H9 (cell line): ENCODE data around the gene AFDN. TPM values are rescaled to one million over a fixed set of nuclear protein-coding genes. Genes with fewer than 3 reads are reported as not detected.

Experiments used
- DNase-seq: peaks from one replicate; pipeline ENCODE4 v3.0.0-alpha.2; 2017
- H2AFZ ChIP-seq: one replicate; pipeline ENCODE4 v1.6.1; 2013; ENCODE audit warnings: mild to moderate bottlenecking, low read length, control low read depth, moderate library complexity
- H2AK5ac ChIP-seq: 2 replicates; pipeline ENCODE4 v1.6.1; 2013; ENCODE audit warnings: low read length, control low read depth, mixed read lengths; ENCODE audit not compliant: insufficient read length
- H2BK120ac ChIP-seq: one replicate; pipeline ENCODE4 v1.6.1; 2013; ENCODE audit warnings: low read depth, mild to moderate bottlenecking, low read length, control low read depth, inconsistent platforms; ENCODE audit not compliant: poor library complexity, severe bottlenecking
- H2BK12ac ChIP-seq: 2 replicates; pipeline ENCODE4 v1.6.1; 2013; ENCODE audit warnings: low read length, control low read depth, mixed read lengths, low read depth; ENCODE audit not compliant: insufficient read length
- H2BK15ac ChIP-seq: 2 replicates; pipeline ENCODE4 v1.6.1; 2013; ENCODE audit warnings: low read depth, low read length, control low read depth
- H2BK20ac ChIP-seq: one replicate; pipeline ENCODE4 v1.6.1; 2013; ENCODE audit warnings: low read depth, mild to moderate bottlenecking, low read length, control low read depth, inconsistent platforms; ENCODE audit not compliant: poor library complexity, severe bottlenecking
- H2BK5ac ChIP-seq: 2 replicates; pipeline ENCODE4 v1.6.1; 2013; ENCODE audit warnings: low read length, control low read depth, mixed read lengths; ENCODE audit not compliant: insufficient read length
- H3K14ac ChIP-seq: 2 replicates; pipeline ENCODE4 v1.6.1; 2013; ENCODE audit warnings: low read length, control low read depth; ENCODE audit not compliant: insufficient read depth
- H3K18ac ChIP-seq: 2 replicates; pipeline ENCODE4 v1.6.1; 2013; ENCODE audit warnings: low read depth, mild to moderate bottlenecking, mixed read lengths, low read length, control low read depth; ENCODE audit not compliant: insufficient read length
- H3K23ac ChIP-seq: 2 replicates; pipeline ENCODE4 v1.6.1; 2013; ENCODE audit warnings: low read length, control low read depth, mixed read lengths, low read depth; ENCODE audit not compliant: insufficient read length
- H3K23me2 ChIP-seq: 2 replicates; pipeline ENCODE4 v1.6.1; 2013; ENCODE audit warnings: low read depth, mild to moderate bottlenecking, mixed read lengths, low read length, control low read depth; ENCODE audit not compliant: insufficient read length, poor library complexity, severe bottlenecking
- H3K27ac ChIP-seq: 2 replicates; pipeline ENCODE4 v1.5.1; 2013; ENCODE audit warnings: low read length, control low read depth, mixed read lengths, low read depth; ENCODE audit not compliant: insufficient read length
- H3K27me3 ChIP-seq: 2 replicates; pipeline ENCODE4 v1.6.1; 2013; ENCODE audit warnings: low read length, control low read depth, inconsistent platforms; ENCODE audit not compliant: insufficient read depth
- H3K4ac ChIP-seq: 2 replicates; pipeline ENCODE4 v1.6.1; 2013; ENCODE audit warnings: low read depth, mild to moderate bottlenecking, control low read depth, inconsistent platforms, low read length, moderate library complexity
- H3K4me1 ChIP-seq: 2 replicates; pipeline ENCODE4 v1.6.1; 2013; ENCODE audit warnings: low read length, control low read depth, inconsistent platforms; ENCODE audit not compliant: insufficient read depth
- H3K4me2 ChIP-seq: 2 replicates; pipeline ENCODE4 v1.6.1; 2013; ENCODE audit warnings: low read length, control low read depth, mixed read lengths; ENCODE audit not compliant: insufficient read length, insufficient read depth
- H3K56ac ChIP-seq: 2 replicates; pipeline ENCODE4 v1.6.1; 2013; ENCODE audit warnings: low read depth, mild to moderate bottlenecking, mixed read lengths, low read length, control low read depth; ENCODE audit not compliant: insufficient read length
- H3K79me1 ChIP-seq: 2 replicates; pipeline ENCODE4 v1.6.1; 2013; ENCODE audit warnings: low read depth, mild to moderate bottlenecking, moderate library complexity, low read length, control low read depth, inconsistent platforms; ENCODE audit not compliant: insufficient read depth, poor library complexity, severe bottlenecking
- H3K79me2 ChIP-seq: 2 replicates; pipeline ENCODE4 v1.6.1; 2013; ENCODE audit warnings: low read length, control low read depth, inconsistent platforms; ENCODE audit not compliant: insufficient read depth
- H3K9ac ChIP-seq: 2 replicates; pipeline ENCODE4 v1.6.1; 2013; ENCODE audit warnings: low read length, control low read depth, mixed read lengths; ENCODE audit not compliant: insufficient read length; ENCODE audit errors: extremely low read depth
- H3K9me3 ChIP-seq: one replicate; pipeline ENCODE4 v1.6.1; 2013; ENCODE audit warnings: low read depth, low read length, inconsistent platforms; ENCODE audit not compliant: control insufficient read depth
- H3T11ph ChIP-seq: one replicate; pipeline ENCODE4 v1.6.1; 2013; ENCODE audit warnings: mild to moderate bottlenecking, low read length, control low read depth, inconsistent platforms
- H4K20me1 ChIP-seq: one replicate; pipeline ENCODE4 v1.6.1; 2013; ENCODE audit not compliant: control insufficient read depth, insufficient read length, insufficient read depth
- H4K5ac ChIP-seq: 2 replicates; pipeline ENCODE4 v1.6.1; 2013; ENCODE audit warnings: low read depth, mild to moderate bottlenecking, mixed read lengths, low read length, control low read depth; ENCODE audit not compliant: insufficient read length
- H4K8ac ChIP-seq: replicated peaks from 2 replicates; pipeline ENCODE4 v1.6.1; 2013; ENCODE audit warnings: low read length, control low read depth, mixed read lengths, low read depth; ENCODE audit not compliant: insufficient read length
- H4K91ac ChIP-seq: 2 replicates; pipeline ENCODE4 v1.6.1; 2013; ENCODE audit warnings: low read depth, mild to moderate bottlenecking, moderate library complexity, mixed read lengths, low read length, control low read depth; ENCODE audit not compliant: insufficient read length
- H3K27ac Mint-ChIP-seq, 3 experiments: 2 replicates in 2 of 3; 3 replicates in 1 of 3; pipeline ENCODE4 v1.8.0; 2020 to 2021; ENCODE audit warnings: mixed read lengths in 3 of 3, mild to moderate bottlenecking in 1 of 3, moderate library complexity in 1 of 3
- H3K27me3 Mint-ChIP-seq: 2 replicates; pipeline ENCODE4 v1.8.0; 2021; ENCODE audit warnings: low read depth, mild to moderate bottlenecking, moderate library complexity, mixed read lengths
- H3K36me3 Mint-ChIP-seq, 3 experiments: 2 replicates in 2 of 3; 3 replicates in 1 of 3; pipeline ENCODE4 v1.8.0; 2020 to 2021; ENCODE audit warnings: low read depth in 3 of 3, mixed read lengths in 3 of 3; ENCODE audit not compliant: insufficient read depth in 1 of 3
- H3K4me1 Mint-ChIP-seq, 2 experiments: 2 replicates each; pipeline ENCODE4 v1.8.0; 2020; ENCODE audit warnings: mixed read lengths in 2 of 2
- H3K4me3 Mint-ChIP-seq, 2 experiments: 2 replicates in 1 of 2; 3 replicates in 1 of 2; pipeline ENCODE4 v1.8.0; 2020 to 2021; ENCODE audit warnings: mild to moderate bottlenecking in 2 of 2, mixed read lengths in 2 of 2, moderate library complexity in 1 of 2
- H3K9me3 Mint-ChIP-seq, 2 experiments: 2 replicates in 1 of 2; 3 replicates in 1 of 2; pipeline ENCODE4 v1.8.0; 2020; ENCODE audit warnings: mild to moderate bottlenecking in 2 of 2, mixed read lengths in 2 of 2, moderate library complexity in 1 of 2
- WGBS: extraction: QIAGEN DNeasy Blood & Tissue Kit; methylation state at CpG from one replicate; pipeline ENCODE4 v1.1.7; 2013; ENCODE audit warnings: missing lambda C conversion rate, low lambda C conversion rate, mixed read lengths; ENCODE audit not compliant: insufficient read length; ENCODE audit errors: extremely low coverage; 5-methylcytosine and 5-hydroxymethylcytosine counted together
- total RNA-seq: library from RNA; stranded (reverse); gene quantifications from 2 replicates; pipeline ENCODE4 v1.2.1, GENCODE V29; 2021
- TF ChIP-seq, protein P1 (sequence below): fragments of 200-600 bp; sonication (generic); conservative IDR thresholded peaks from 3 replicates; pipeline ENCODE4 v1.8.0; 2021; ENCODE audit warnings: antibody characterized with exemption, mild to moderate bottlenecking

The AFDN gene
- total RNA-seq, 1 experiment from 2014 or later, result 157 TPM

DNA sequence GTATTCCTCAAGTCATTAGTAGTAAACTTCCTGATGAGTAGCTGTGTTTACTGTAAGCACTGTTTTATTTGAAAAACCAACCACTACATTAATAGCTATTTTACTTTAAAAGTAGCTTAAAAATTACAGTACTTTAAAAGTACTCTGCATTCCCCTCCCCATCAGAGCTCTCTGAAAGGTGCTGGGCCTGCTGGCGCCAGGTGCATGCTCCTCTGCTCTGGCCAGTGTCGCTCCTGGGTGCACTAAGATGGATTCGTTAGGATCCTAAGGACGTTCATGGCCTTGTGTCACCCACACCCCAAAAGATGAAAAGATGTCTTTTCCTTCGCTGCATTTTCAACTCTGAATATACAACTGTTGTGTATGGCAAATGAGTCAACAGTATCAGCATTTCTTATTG is 126.8 kb downstream of the AFDN start:
- H3K4me1 Mint-ChIP-seq, result peaks cover 0 to 2% of the 10 kb centered on the region in 2 experiments; a peak in 1 of 4 replicates
- DNase-seq, result no peak
- Histone ChIP-seq H4K5ac (no peak overlapping the region), H3K4me1 (no peaks in the 10 kb centered on the region), H4K91ac (no peak overlapping the region), H3K9me3 (no peaks in the 10 kb centered on the region), H3K4ac (no peak overlapping the region), H3K4me2 (no peak overlapping the region), H2BK20ac (no peak overlapping the region), H4K8ac (no peak overlapping the region), H3K23ac (no peak overlapping the region), H3K79me1 (peaks cover 3% of the 10 kb centered on the region), H2BK12ac (no peak overlapping the region), H3K18ac (no peak overlapping the region), H4K20me1 (no peaks in the 10 kb centered on the region), H3K23me2 (no peaks in the 10 kb centered on the region), H3T11ph (no peak overlapping the region), H3K27ac (no peak overlapping the region), H3K27me3 (no peaks in the 10 kb centered on the region; the same call in 1 of the 2 replicates), H3K14ac (no peak overlapping the region), H2AFZ (no peak overlapping the region), H2BK15ac (no peak overlapping the region), H3K9ac (no peak overlapping the region), H3K79me2 (no peaks in the 10 kb centered on the region), H3K56ac (no peak overlapping the region), H2AK5ac (no peak overlapping the region), H2BK5ac (no peak overlapping the region), H2BK120ac (no peak overlapping the region)
- TF ChIP-seq, protein P1, sequence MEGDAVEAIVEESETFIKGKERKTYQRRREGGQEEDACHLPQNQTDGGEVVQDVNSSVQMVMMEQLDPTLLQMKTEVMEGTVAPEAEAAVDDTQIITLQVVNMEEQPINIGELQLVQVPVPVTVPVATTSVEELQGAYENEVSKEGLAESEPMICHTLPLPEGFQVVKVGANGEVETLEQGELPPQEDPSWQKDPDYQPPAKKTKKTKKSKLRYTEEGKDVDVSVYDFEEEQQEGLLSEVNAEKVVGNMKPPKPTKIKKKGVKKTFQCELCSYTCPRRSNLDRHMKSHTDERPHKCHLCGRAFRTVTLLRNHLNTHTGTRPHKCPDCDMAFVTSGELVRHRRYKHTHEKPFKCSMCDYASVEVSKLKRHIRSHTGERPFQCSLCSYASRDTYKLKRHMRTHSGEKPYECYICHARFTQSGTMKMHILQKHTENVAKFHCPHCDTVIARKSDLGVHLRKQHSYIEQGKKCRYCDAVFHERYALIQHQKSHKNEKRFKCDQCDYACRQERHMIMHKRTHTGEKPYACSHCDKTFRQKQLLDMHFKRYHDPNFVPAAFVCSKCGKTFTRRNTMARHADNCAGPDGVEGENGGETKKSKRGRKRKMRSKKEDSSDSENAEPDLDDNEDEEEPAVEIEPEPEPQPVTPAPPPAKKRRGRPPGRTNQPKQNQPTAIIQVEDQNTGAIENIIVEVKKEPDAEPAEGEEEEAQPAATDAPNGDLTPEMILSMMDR, result no peak
- no peaks in the 10 kb centered on the region for H3K9me3 Mint-ChIP-seq
- no peaks in the 10 kb centered on the region for H3K27me3 Mint-ChIP-seq
- H3K27ac Mint-ChIP-seq, result 0 out of 7 replicates have a peak overlapping the region, but pooled peaks of 1 of the 3 experiments have one; percentile 80
- no CpG with 5 or more reads among the region's 5 CpGs for WGBS
- no peak overlapping the region for H3K4me3 Mint-ChIP-seq
- H3K36me3 Mint-ChIP-seq, result peaks cover 39 to 61% (median 60%) of the 10 kb centered on the region in 3 experiments
